Gastroesophageal sphincter (tissue), 4 donors: ENCODE data around the gene ZIM2. TPM values are rescaled to one million over a fixed set of nuclear protein-coding genes. Genes with fewer than 3 reads are reported as not detected.
A peak's percentile ranks its signal among the peaks of the same experiment; 100 is the strongest.

ENCODE experiments used
- ATAC-seq: fragments of 150-250 bp; one replicate; pipeline ENCODE4 v1.9.1; 2016; ENCODE audit warnings: mild to moderate bottlenecking, moderate library complexity
- H3K27ac ChIP-seq, 4 donors: fragments of 200-600 bp; sonication (generic) in 3 of 4; 1 replicate in 3 of 4; 2 replicates in 1 of 4; pipeline ENCODE4 v1.5.1; 2016 to 2019
- H3K27me3 ChIP-seq: fragments of 200-600 bp; sonication (generic); one replicate; pipeline ENCODE4 v1.5.1; 2019
- H3K36me3 ChIP-seq, 2 donors: fragments of 200-600 bp; sonication (generic); one replicate each; pipeline ENCODE4 v1.5.1; 2019; ENCODE audit warnings: control low read depth in 1 of 2
- H3K4me1 ChIP-seq, 3 donors: fragments of 200-600 bp; sonication (generic); 1 replicate in 2 of 3; 2 replicates in 1 of 3; pipeline ENCODE4 v1.5.1; 2016 to 2019; ENCODE audit warnings: control low read depth in 2 of 3
- H3K4me3 ChIP-seq, 2 donors: fragments of 200-600 bp; sonication (generic); one replicate each; pipeline ENCODE4 v1.5.1; 2019; ENCODE audit warnings: mild to moderate bottlenecking in 1 of 2, moderate library complexity in 1 of 2
- H3K9me3 ChIP-seq, 3 donors: fragments of 200-600 bp; sonication (generic); one replicate each; pipeline ENCODE4 v1.5.1; 2017 to 2019; ENCODE audit warnings: control low read depth in 2 of 3
- EP300 ChIP-seq: sonication (generic); formaldehyde crosslinking; IDR thresholded peaks from one replicate; pipeline ENCODE4 v1.6.1; 2017; ENCODE audit warnings: antibody characterized with exemption, mild to moderate bottlenecking
- POLR2A ChIP-seq, 2 donors: fragments of 450-650 bp; IDR thresholded peaks; one replicate each; pipeline ENCODE4 v1.6.1; 2017; ENCODE audit warnings: antibody characterized with exemption in 2 of 2, mild to moderate bottlenecking in 2 of 2, moderate library complexity in 1 of 2
- POLR2AphosphoS5 ChIP-seq: sonication (generic); formaldehyde crosslinking; IDR thresholded peaks from one replicate; pipeline ENCODE4 v1.6.1; 2017; ENCODE audit warnings: antibody characterized with exemption
- WGBS, 2 donors: methylation state at CpG; one replicate each; pipeline ENCODE4 v1.1.5; 2018; ENCODE audit warnings: low coverage in 1 of 2; 5-methylcytosine and 5-hydroxymethylcytosine counted together
- total RNA-seq, 4 donors: library from RNA; depleted of rRNA; stranded (reverse); fragments of >200 nt; gene quantifications; one replicate each; pipeline ENCODE4 v1.1.0, GENCODE V29; 2016
- TF ChIP-seq, protein P1 (sequence below), 4 experiments: fragments of 200-600 bp in 2 of 4; fragments of 450-650 bp in 2 of 4; sonication (generic) in 1 of 4; IDR thresholded peaks; one replicate each; pipeline ENCODE4 v1.5.1; 2017 to 2019; ENCODE audit warnings: antibody characterized with exemption in 4 of 4, mild to moderate bottlenecking in 2 of 4, moderate library complexity in 2 of 4

The ZIM2 gene
- total RNA-seq, 4 donors from 2014 or later = 0.31 to 1.0 (median 0.39) TPM

DNA sequence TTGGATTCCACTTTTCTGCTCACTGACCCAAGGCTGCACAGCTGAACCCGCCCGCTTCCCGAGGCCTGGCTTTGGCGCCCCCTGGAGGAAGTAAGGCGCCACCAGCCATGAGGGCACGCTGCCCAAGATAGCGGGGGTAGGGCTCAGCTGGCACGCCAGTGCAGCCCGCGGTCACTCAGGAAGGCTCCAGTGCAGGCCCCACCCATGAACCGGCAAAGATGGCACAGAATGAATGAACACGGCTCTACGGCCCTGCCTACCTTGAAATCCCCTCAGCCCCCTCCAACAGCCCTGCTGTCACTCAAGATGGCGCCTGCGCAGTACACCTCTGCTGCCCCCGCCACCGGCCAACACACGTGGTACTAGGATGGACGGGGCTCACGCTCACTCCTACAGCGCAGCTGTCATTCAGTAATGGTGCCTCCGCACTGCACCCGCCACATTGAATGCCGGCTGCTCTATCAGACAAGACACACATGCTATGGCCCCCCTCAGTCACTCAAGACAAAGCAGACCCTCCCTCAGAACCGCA lies 3.0 kb downstream of the ZIM2 start:
- WGBS, 2 donors = 60% methylated on average over 1 of the region's 25 CpGs; no CpG with 5 or more reads in 1 of the 2 donors

DNA sequence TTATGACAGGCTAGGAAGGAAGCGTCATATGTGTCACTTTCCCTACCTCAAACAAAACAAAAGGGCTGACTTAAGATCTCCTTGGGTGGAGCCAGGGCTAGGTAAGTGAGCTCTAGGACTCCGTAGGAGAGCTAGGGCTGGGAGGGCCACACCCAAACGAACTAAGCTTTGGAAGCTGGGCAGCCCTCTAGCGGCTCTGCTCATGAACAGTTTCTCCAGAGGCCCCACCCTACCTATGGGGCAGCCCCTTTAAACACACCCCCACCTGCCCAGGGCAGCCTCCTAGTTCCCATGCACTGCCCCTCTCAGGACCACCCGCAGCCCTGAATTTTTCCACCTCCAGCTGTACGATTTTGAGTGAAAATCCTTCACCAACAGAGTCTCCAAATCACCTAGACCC lies 3.5 kb downstream of the ZIM2 start:
- TF ChIP-seq POLR2A (IDR thresholded peaks at IDR 0.05) (no peak), EP300 (no peak), POLR2AphosphoS5 (no peak)
- TF ChIP-seq, protein P1, sequence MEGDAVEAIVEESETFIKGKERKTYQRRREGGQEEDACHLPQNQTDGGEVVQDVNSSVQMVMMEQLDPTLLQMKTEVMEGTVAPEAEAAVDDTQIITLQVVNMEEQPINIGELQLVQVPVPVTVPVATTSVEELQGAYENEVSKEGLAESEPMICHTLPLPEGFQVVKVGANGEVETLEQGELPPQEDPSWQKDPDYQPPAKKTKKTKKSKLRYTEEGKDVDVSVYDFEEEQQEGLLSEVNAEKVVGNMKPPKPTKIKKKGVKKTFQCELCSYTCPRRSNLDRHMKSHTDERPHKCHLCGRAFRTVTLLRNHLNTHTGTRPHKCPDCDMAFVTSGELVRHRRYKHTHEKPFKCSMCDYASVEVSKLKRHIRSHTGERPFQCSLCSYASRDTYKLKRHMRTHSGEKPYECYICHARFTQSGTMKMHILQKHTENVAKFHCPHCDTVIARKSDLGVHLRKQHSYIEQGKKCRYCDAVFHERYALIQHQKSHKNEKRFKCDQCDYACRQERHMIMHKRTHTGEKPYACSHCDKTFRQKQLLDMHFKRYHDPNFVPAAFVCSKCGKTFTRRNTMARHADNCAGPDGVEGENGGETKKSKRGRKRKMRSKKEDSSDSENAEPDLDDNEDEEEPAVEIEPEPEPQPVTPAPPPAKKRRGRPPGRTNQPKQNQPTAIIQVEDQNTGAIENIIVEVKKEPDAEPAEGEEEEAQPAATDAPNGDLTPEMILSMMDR (IDR thresholded peaks at IDR 0.05) = no peak
- Histone ChIP-seq H3K4me1 (peaks cover 0 to 21% (median 0%) of the 10 kb centered on the region in 3 donors), H3K27me3 (no peaks in the 10 kb centered on the region), H3K27ac (peak overlapping the region in 3 of 4 donors; percentile 90 to 94 (median 93)), H3K9me3 (peaks cover 0 to 5% (median 0%) of the 10 kb centered on the region in 3 donors), H3K36me3 (no peaks in the 10 kb centered on the region), H3K4me3 (peak overlapping the region in 1 of 2 donors; percentile 55)
- no peak for ATAC-seq
- WGBS, 2 donors = 51 to 62% methylated on average over 6 of the region's 6 CpGs

More for the DNA sequence above, 3.0 kb downstream of the ZIM2 start:
- peak; percentile 21 for ATAC-seq
- H3K9me3 ChIP-seq = peaks cover 0 to 5% (median 0%) of the 10 kb centered on the region in 3 donors
- TF ChIP-seq, protein P1 (IDR thresholded peaks at IDR 0.05) = peak; percentile 40 to 69 (median 58)
- TF ChIP-seq POLR2A (IDR thresholded peaks at IDR 0.05) (no peak), POLR2AphosphoS5 (peak; percentile 50)
- peak overlapping the region; percentile 78 to 94 (median 92) for H3K27ac ChIP-seq
- H3K27me3 ChIP-seq = no peaks in the 10 kb centered on the region
- no peaks in the 10 kb centered on the region for H3K36me3 ChIP-seq
- peak overlapping the region; percentile 25 to 55 for H3K4me3 ChIP-seq
- peaks cover 0 to 21% (median 0%) of the 10 kb centered on the region in 3 donors for H3K4me1 ChIP-seq

GRCh38 chr19:56836059-56836458 lies 4.5 kb downstream of the ZIM2 start:
- Histone ChIP-seq H3K4me3 (no peak overlapping the region), H3K9me3 (peaks cover 0 to 5% (median 0%) of the 10 kb centered on the region in 3 donors), H3K4me1 (peaks cover 0 to 17% (median 0%) of the 10 kb centered on the region in 3 donors), H3K27me3 (no peaks in the 10 kb centered on the region), H3K36me3 (no peaks in the 10 kb centered on the region), H3K27ac (no peak overlapping the region)
- WGBS, 2 donors = 80 to 89% methylated on average over 8 to 9 of the region's 9 CpGs
- TF ChIP-seq, protein P1 (IDR thresholded peaks at IDR 0.05) = no peak
- TF ChIP-seq POLR2AphosphoS5 = no peak
- TF ChIP-seq POLR2A (IDR thresholded peaks at IDR 0.05) = no peak
- no peak for ATAC-seq

- no peaks in the 10 kb centered on the region for H3K27me3 ChIP-seq
- no peak overlapping the region for H3K4me3 ChIP-seq
- peaks cover 0 to 11% (median 0%) of the 10 kb centered on the region in 3 donors for H3K4me1 ChIP-seq
- no peak for ATAC-seq
- H3K36me3 ChIP-seq = no peaks in the 10 kb centered on the region
- H3K9me3 ChIP-seq = peaks cover 0 to 5% (median 0%) of the 10 kb centered on the region in 3 donors
- TF ChIP-seq EP300 (no peak), POLR2A (IDR thresholded peaks at IDR 0.05) (no peak), POLR2AphosphoS5 (no peak)
- TF ChIP-seq, protein P1 (IDR thresholded peaks at IDR 0.05) = no peak
- H3K27ac ChIP-seq = no peak overlapping the region
These were observed 5.1 kb downstream of the ZIM2 start for GRCh38 chr19:56835401-56835800.
